Ovary (tissue), 3 donors: ENCODE data around the gene CERKL.

Source experiments
- CTCF ChIP-seq, 3 donors: fragments of 450-650 bp in 2 of 3; fragments of 200-600 bp in 1 of 3; IDR thresholded peaks; one replicate each; pipeline versions ENCODE4 v1.5.1 to v1.8.0; 2016 to 2022; ENCODE audit warnings: antibody characterized with exemption in 3 of 3, mild to moderate bottlenecking in 1 of 3
- POLR2A ChIP-seq: fragments of 450-650 bp; IDR thresholded peaks from one replicate; pipeline ENCODE4 v1.6.1; 2017; ENCODE audit warnings: antibody characterized with exemption, mild to moderate bottlenecking, moderate library complexity
- donor health status: DM: no; HTN: no; CAD: no.

- TF ChIP-seq CTCF (IDR thresholded peaks at IDR 0.05) (no peak), POLR2A (no peak)
These were observed 24.3 kb upstream of the CERKL start for GRCh38 chr2:181680937-181681811.
